NCI-H2171 (cell line): ENCODE data around the gene NCOA7.

Source experiments
- DNase-seq: peaks from one replicate; lab custom pipeline; 2025; lab: John Stamatoyannopoulos, UW

Gene NCOA7

GRCh38 chr6:125979101-125979500, 188.3 kb downstream of the NCOA7 start:
- no peak for DNase-seq
